ENCODE data around the gene LRRC61.
A peak's percentile ranks its signal among the peaks of the same experiment; 100 is the strongest.

Gene LRRC61

DNA sequence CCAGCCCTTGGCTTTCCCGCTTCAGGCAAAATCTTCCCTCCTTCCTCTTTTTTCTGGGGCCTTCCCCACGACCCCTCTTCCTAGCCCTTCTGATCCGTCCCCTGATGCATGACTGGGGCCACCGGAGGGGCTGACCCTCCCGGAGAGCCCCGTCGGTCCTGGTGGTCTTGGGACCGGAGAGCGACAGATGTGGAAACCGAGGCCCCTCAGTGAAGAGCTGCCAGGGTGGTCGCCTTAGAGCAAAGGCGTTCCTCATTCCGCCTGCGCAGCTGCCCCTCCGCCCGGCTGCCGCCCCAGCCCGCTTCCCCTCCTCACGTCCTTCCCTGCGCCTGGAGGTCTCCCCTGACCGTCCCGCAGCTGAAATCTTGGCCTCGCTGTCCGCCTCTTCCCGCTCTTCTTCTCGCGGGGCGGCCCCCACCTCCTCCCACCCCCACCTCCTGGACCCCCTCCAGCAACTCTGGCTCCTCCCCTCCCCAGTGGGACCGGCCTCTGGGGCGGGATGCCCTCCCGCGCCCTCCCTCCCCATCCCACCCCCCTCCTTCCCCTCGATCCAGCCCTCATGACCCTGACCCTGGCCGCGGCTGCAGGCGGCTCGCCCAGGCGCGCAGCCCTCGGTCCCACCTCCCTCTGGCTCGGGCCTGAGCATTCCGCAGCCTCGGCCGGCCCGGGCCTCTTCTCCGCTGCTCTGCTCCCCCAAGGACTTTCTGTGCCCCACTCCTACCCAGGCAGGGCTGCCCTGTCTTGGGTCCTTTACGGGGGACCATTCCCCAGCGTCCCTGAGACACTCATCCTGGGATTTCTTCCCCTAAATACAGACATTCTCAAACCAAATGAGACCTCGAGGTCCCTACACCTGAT lies 18.3 kb downstream of the LRRC61 start, which contains the start of gene RARRES2:
Gene RARRES2 (minus strand): TSS at position 367 of the 858 bp plus-strand sequence. CDS start 1,020 bp downstream, outside the sequence.
- Mint-ChIP-seq H3K4me1 (ENCODE audit: low read depth) (peaks cover 22% of the 10 kb centered on the region), H3K9me3 (no peaks in the 10 kb centered on the region), H3K27me3 (peaks cover 65% of the 10 kb centered on the region), H3K4me3 (no peak within 1 kb of the TSS), H3K27ac (no peak within 1 kb of the TSS), H3K36me3 (ENCODE audit: low read depth) (no peaks in the 10 kb centered on the region)
- intact Hi-C loops (cut with micrococcal nuclease): no loop called here

DNA sequence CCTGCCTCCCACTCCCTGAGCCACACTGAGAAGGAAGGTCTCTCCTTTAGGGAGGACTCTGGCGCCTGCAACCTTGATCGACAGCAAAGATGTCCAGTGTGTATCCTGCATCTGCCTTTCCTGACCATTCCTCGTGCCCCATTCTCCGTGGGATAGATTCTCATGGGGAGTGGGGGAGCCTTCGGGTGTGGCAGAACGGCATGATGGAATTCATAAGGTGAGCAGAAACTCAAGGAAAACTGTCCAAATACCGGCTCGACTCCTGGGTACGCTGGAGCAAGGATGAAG lies 18.9 kb downstream of the LRRC61 start:
- Mint-ChIP-seq H3K36me3 (ENCODE audit: low read depth) (no peaks in the 10 kb centered on the region), H3K27me3 (peaks cover 68% of the 10 kb centered on the region), H3K9me3 (no peaks in the 10 kb centered on the region), H3K4me3 (no peak overlapping the region), H3K4me1 (ENCODE audit: low read depth) (peaks cover 26% of the 10 kb centered on the region), H3K27ac (no peak overlapping the region)
- intact Hi-C loops (cut with micrococcal nuclease): no loop called here

DNA sequence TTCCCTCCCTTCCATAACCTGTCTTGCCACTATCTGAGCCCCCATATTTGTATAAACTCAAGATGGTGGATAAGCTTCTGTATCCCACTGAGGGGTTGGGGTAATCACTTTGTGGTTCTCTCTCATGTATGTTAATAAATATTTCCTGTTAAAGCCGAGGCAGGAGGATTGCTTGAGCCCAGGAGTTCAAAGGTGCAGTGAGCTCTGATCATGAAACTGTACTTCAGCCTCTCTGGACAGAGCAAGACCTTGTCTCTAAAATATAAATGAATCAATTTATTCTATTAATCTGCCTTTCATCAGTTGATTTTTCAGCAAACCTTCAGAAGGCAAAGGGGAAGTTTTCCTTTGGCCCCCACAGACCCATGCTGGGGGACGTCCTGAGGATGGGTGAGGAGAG lies 20.1 kb downstream of the LRRC61 start:
- peaks cover 69% of the 10 kb centered on the region for H3K27me3 Mint-ChIP-seq
- intact Hi-C loops (cut with micrococcal nuclease): no loop called here
- no peaks in the 10 kb centered on the region for H3K36me3 Mint-ChIP-seq (ENCODE audit: low read depth)
- H3K4me1 Mint-ChIP-seq (ENCODE audit: low read depth): peaks cover 26% of the 10 kb centered on the region
- H3K4me3 Mint-ChIP-seq: no peak overlapping the region
- no peaks in the 10 kb centered on the region for H3K9me3 Mint-ChIP-seq
- H3K27ac Mint-ChIP-seq: no peak overlapping the region

DNA sequence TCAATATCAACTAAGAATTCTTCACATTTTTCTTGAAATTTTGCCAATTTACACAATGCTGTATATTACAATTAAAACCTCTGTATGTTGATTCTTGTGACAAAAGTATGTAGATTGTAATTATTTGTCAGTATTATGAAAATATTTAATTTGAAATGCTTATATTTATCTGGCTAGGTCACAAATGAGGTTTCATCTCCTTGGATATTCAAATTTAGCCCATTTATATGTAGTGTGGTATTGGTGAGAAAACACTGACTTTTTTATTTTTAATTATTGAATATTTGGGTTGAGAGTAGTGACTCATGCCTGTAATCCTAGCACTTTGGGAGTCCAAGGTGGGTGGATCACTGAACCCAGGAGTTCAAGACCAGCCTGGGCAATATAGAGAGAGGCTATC lies 21.1 kb downstream of the LRRC61 start:
- H3K36me3 Mint-ChIP-seq (ENCODE audit: low read depth): no peaks in the 10 kb centered on the region
- H3K27ac Mint-ChIP-seq: no peak overlapping the region
- peaks cover 58% of the 10 kb centered on the region for H3K27me3 Mint-ChIP-seq
- no peak overlapping the region for H3K4me3 Mint-ChIP-seq
- intact Hi-C loops (cut with micrococcal nuclease): no loop called here
- peaks cover 26% of the 10 kb centered on the region for H3K4me1 Mint-ChIP-seq (ENCODE audit: low read depth)
- H3K9me3 Mint-ChIP-seq: no peaks in the 10 kb centered on the region

DNA sequence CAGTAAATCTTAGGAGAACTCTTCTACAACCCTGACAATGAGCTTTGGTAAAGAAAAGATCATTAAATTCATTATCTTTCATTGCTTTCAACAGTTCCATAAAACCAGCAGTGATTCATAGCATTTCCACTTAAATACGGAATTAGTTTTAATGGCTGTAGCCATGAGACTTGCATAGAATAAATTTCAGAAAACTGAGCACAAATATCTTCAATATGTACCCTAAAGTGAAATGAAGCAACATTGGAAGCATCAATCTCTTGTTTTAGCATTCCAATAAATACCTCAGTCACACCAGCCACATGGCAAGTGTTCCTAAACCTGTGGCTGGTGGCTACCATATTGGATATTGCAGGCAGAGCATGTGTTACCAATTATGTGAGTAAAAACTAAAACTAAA lies 21.9 kb downstream of the LRRC61 start:
- no peaks in the 10 kb centered on the region for H3K36me3 Mint-ChIP-seq (ENCODE audit: low read depth)
- H3K27me3 Mint-ChIP-seq: peaks cover 51% of the 10 kb centered on the region
- H3K9me3 Mint-ChIP-seq: no peaks in the 10 kb centered on the region
- no peak overlapping the region for H3K27ac Mint-ChIP-seq
- peaks cover 22% of the 10 kb centered on the region for H3K4me1 Mint-ChIP-seq (ENCODE audit: low read depth)
- H3K4me3 Mint-ChIP-seq: no peak overlapping the region
- intact Hi-C loops (cut with micrococcal nuclease): no loop called here

DNA sequence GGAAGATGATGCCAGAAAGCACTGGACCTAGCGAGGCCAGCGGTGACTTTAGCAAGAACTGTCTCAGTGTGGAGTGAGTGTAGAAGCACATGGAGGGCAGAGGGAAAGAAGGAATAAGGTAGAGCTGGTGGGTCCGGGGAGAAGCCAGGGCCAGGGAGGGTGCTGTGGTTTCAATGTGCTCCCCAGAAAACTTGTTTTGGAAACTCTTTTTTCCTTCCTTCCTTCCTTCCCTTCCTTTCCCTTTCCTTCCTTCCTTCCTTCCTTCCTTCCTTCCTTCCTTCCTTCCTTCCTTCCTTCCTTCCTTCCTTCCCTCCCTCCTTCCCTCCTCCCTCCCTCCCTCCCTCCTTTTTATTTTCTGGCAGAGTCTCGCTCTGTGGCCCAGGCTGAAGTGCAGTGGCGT lies 23.8 kb downstream of the LRRC61 start:
- Mint-ChIP-seq H3K4me3 (no peak overlapping the region), H3K36me3 (ENCODE audit: low read depth) (no peaks in the 10 kb centered on the region), H3K9me3 (no peaks in the 10 kb centered on the region), H3K27me3 (peaks cover 33% of the 10 kb centered on the region), H3K4me1 (ENCODE audit: low read depth) (peaks cover 7% of the 10 kb centered on the region), H3K27ac (no peak overlapping the region)
- intact Hi-C loops (cut with micrococcal nuclease): no loop called here

DNA sequence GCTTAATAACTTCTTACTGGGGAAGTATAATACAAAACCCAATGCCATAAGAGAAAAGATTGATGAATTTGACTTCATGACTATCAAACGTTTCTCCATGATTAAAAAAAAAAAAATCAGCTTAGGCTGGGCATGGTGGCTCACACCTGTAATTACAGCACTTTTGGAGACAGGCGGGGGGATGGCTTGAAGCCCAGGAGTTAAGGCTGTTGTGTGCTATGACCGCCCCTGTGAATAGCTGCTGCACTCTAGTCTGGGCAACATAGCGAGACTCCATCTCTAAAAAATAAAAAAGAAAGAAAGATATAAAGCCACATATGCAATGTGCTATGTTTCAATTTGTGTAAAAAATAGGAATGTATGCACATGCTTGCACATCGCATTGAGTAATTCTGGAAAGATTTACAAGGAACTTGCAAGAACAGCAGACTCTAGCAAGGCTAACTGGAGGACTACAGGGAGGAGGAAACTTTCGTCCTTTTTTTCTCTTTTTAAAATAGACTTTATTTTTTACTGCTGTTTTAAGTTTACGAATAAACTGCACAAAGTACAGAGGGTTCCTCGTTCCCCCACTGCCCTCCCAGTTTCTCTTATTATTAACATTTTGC lies 28.5 kb downstream of the LRRC61 start:
- Mint-ChIP-seq H3K27me3 (peaks cover 4% of the 10 kb centered on the region), H3K9me3 (no peaks in the 10 kb centered on the region), H3K4me3 (no peak overlapping the region), H3K4me1 (ENCODE audit: low read depth) (peaks cover 1% of the 10 kb centered on the region), H3K27ac (no peak overlapping the region), H3K36me3 (ENCODE audit: low read depth) (no peaks in the 10 kb centered on the region)
- intact Hi-C loops (cut with micrococcal nuclease): no loop called here

DNA sequence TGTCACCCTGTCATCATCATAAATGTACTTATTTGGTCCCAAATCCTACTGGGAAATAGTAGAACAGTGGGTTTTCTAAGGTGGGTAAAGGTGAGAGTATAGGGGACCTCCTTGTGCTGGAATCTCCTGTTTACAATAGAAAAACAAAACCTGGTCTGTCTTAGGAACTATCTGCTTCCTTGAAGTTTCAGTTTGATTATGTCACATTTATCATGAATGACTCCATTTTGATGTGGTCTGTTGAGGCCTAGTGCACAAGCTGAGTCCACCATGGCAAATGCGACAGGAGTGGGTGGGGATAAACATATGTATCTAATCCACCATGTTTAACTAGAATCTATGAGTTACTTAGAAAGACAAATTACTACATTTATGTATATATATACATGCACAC lies 32.5 kb downstream of the LRRC61 start:
- no peak overlapping the region for H3K4me3 Mint-ChIP-seq
- peaks cover 20% of the 10 kb centered on the region for H3K4me1 Mint-ChIP-seq (ENCODE audit: low read depth)
- intact Hi-C loops (cut with micrococcal nuclease): loop anchor here (1.0 to 2.0 kb wide), 2 partner anchors 33 to 66 kb away; no protein-coding TSS in a partner anchor
- H3K27me3 Mint-ChIP-seq: peaks cover 1% of the 10 kb centered on the region
- no peaks in the 10 kb centered on the region for H3K36me3 Mint-ChIP-seq (ENCODE audit: low read depth)
- H3K9me3 Mint-ChIP-seq: no peaks in the 10 kb centered on the region
- H3K27ac Mint-ChIP-seq: no peak overlapping the region

DNA sequence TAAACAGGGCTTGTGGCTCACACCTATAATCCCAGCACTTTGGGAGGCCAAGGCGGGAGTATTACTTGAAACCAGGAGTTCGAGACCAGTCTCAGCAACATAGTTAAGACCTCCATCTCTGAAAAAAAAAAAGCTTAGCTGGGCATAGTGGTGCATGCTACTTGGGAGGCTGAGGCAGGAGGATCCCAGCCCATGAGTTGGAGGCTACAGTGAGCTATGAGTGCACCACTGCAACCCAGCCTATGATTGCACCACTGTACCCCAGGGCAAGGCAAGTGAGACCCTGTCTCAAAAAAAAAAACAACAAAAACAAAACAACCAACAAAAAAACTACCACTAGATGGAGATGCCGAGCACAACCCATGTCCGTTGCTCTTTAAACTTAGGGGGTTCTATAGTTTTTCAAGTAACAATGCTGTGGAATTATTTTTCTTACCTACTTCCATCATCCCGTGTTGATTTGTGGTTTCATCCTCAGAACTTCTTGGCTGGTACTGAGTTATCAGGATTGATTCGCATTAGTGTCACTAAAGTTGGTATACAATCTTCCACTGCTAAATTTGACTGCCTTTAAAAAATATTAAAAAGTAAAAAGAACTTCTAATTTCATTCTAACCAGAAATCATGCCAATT lies 33.2 kb downstream of the LRRC61 start:
- Mint-ChIP-seq H3K27ac (no peak overlapping the region), H3K9me3 (no peaks in the 10 kb centered on the region), H3K4me1 (ENCODE audit: low read depth) (peaks cover 20% of the 10 kb centered on the region), H3K4me3 (no peak overlapping the region), H3K36me3 (ENCODE audit: low read depth) (no peaks in the 10 kb centered on the region), H3K27me3 (peaks cover 1% of the 10 kb centered on the region)
- intact Hi-C loops (cut with micrococcal nuclease): loop anchor here (1.0 to 2.0 kb wide), 2 partner anchors 32 to 65 kb away; no protein-coding TSS in a partner anchor

DNA sequence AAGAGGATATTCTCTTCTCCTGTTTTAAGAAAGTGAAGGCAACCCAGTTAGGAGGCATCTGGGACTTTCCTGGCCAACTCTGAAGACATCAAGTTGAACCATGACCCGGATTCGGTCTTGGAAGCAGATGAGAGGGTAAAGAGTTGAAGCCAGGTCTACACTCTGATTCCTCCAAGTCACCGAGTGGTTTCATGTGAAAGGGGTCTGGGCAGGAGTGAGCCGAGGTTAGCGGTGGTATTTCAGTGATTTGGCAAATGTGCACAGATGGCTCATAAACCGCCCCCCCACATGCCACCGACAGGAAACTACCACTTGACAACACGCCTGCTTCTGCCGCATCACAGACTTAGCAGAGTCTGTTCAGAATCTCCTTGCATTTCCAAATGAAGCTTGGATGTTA lies 34.1 kb downstream of the LRRC61 start:
- intact Hi-C loops (cut with micrococcal nuclease): loop anchor here (2.0 kb wide), 1 partner anchor 32 kb away; no protein-coding TSS in a partner anchor
- no peak overlapping the region for H3K4me3 Mint-ChIP-seq
- peaks cover 25% of the 10 kb centered on the region for H3K4me1 Mint-ChIP-seq (ENCODE audit: low read depth)
- no peaks in the 10 kb centered on the region for H3K36me3 Mint-ChIP-seq (ENCODE audit: low read depth)
- H3K9me3 Mint-ChIP-seq: no peaks in the 10 kb centered on the region
- peaks cover 7% of the 10 kb centered on the region for H3K27me3 Mint-ChIP-seq
- peak overlapping the region; percentile 37 for H3K27ac Mint-ChIP-seq

DNA sequence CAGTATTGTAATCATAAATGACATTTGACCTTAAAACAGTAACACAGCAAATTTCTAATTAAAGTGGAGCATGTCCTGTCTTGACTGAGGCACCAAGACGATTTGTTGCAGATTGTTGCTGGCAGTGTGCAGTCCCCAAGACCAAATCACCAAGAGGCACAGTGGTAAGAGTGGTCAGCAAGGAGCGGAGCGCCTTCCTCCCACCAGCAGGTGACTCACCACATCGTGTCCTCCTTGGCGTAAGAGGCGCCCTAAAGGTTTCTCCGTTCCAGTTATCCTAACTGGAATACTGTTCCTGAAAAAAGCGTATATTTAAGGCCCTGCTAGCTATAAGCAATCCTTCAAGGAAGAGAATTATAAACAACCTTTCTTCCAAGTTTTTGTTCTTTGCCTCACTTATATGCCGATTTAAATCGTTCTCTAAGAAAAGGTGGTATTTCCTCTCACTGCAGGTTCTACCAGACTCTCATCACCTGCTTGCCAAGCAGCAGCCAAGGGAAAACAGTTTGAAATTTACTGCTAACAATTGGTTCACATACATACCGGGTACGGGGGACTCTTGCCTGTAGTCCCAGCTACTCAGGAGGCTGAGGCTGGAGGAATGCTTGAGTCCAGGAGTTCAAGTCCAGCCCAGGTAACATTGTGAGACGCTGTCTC lies 34.7 kb downstream of the LRRC61 start:
- H3K27ac Mint-ChIP-seq: no peak overlapping the region
- H3K36me3 Mint-ChIP-seq (ENCODE audit: low read depth): no peaks in the 10 kb centered on the region
- peaks cover 8% of the 10 kb centered on the region for H3K27me3 Mint-ChIP-seq
- intact Hi-C loops (cut with micrococcal nuclease): loop anchor here (2.0 kb wide), 1 partner anchor 31 kb away; no protein-coding TSS in a partner anchor
- H3K9me3 Mint-ChIP-seq: no peaks in the 10 kb centered on the region
- H3K4me1 Mint-ChIP-seq (ENCODE audit: low read depth): peaks cover 32% of the 10 kb centered on the region
- H3K4me3 Mint-ChIP-seq: no peak overlapping the region

DNA sequence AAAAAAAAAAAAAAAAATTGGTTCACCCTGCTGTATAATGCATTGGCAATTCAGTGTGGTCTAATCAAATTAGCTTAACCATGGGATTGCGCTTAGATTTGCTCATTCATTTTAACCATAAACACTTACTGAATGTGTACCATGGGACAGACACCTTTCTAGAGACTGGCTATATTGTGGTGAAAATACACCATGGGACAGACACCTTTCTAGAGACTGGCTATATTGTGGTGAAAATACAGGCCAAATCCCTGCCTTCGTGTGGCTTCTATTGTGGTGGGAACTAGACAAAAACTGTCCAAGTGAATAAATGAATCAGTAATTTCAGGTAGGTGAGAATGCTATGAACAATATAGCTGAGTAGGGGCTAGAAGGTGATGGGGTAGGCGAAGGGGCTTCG lies 35.3 kb downstream of the LRRC61 start:
- no peaks in the 10 kb centered on the region for H3K9me3 Mint-ChIP-seq
- peaks cover 37% of the 10 kb centered on the region for H3K4me1 Mint-ChIP-seq (ENCODE audit: low read depth)
- no peak overlapping the region for H3K27ac Mint-ChIP-seq
- no peaks in the 10 kb centered on the region for H3K36me3 Mint-ChIP-seq (ENCODE audit: low read depth)
- intact Hi-C loops (cut with micrococcal nuclease): no loop called here
- H3K27me3 Mint-ChIP-seq: peaks cover 8% of the 10 kb centered on the region
- no peak overlapping the region for H3K4me3 Mint-ChIP-seq

DNA sequence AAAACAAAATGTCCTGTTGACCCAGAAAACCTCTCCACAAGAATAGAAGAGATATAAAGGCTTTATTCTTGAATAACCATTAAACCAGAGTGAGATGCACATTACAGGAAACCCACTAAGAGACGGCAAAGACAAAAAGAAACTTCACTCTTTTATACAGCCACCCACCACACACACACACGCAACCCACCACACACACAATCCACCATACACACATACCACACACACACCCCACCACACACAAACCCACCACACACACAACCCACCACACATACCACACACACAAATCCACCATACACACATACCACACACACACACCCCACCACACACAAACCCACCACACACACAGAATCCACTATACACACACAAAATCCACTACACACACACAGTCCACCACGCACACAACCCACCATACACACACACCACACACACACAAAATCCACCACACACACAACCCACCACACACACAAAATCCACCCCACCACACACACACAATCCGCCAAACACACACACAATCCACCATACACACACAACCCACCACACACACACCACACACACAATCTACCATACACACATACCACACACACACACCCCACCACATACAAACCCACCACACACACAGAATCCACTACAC lies 36.0 kb downstream of the LRRC61 start:
- intact Hi-C loops (cut with micrococcal nuclease): no loop called here
- H3K4me1 Mint-ChIP-seq (ENCODE audit: low read depth): peaks cover 44% of the 10 kb centered on the region
- H3K36me3 Mint-ChIP-seq (ENCODE audit: low read depth): no peaks in the 10 kb centered on the region
- H3K9me3 Mint-ChIP-seq: no peaks in the 10 kb centered on the region
- H3K27me3 Mint-ChIP-seq: peaks cover 8% of the 10 kb centered on the region
- peak overlapping the region; percentile 64 for H3K27ac Mint-ChIP-seq
- no peak overlapping the region for H3K4me3 Mint-ChIP-seq

Data from dendritic cell treated with granulocyte-macrophage colony-stimulating factor and Interleukin-4, amounts not matched to agents 40 ng/mL and 50 ng/mL, for 4 days (primary cell).